SW480 (cell line): ENCODE data around the gene SEC14L5.

ENCODE experiments used
- DNase-seq: peaks from one replicate; pipeline ENCODE4 v3.0.0-alpha.2; 2016; ENCODE audit warnings: low spot score

Gene SEC14L5

GRCh38 chr16:4984174-4984990 lies 26.3 kb downstream of the SEC14L5 start:
- no peak for DNase-seq

- no peak for DNase-seq
Observed at GRCh38 chr16:4987250-4987579, 29.1 kb downstream of the SEC14L5 start.

GRCh38 chr16:4987580-4988374 lies 29.6 kb downstream of the SEC14L5 start:
- no peak for DNase-seq

- DNase-seq = no peak
Observed at GRCh38 chr16:4988647-4989046, 30.5 kb downstream of the SEC14L5 start.

GRCh38 chr16:4989391-4990006 lies 31.4 kb downstream of the SEC14L5 start:
- no peak for DNase-seq

GRCh38 chr16:4990415-4990814 lies 32.3 kb downstream of the SEC14L5 start:
- no peak for DNase-seq

GRCh38 chr16:4991754-4992153 lies 33.6 kb downstream of the SEC14L5 start:
- DNase-seq = no peak

GRCh38 chr16:4994719-4995434 lies 36.7 kb downstream of the SEC14L5 start:
- no peak for DNase-seq

GRCh38 chr16:5000573-5001001 lies 42.5 kb downstream of the SEC14L5 start:
- no peak for DNase-seq

GRCh38 chr16:5001571-5001970 lies 43.4 kb downstream of the SEC14L5 start:
- DNase-seq = no peak

GRCh38 chr16:5001986-5002385 lies 43.9 kb downstream of the SEC14L5 start:
- DNase-seq = no peak

- DNase-seq = no peak
Observed at GRCh38 chr16:5002699-5003143, 44.6 kb downstream of the SEC14L5 start.

GRCh38 chr16:5003211-5003610 lies 45.1 kb downstream of the SEC14L5 start:
- no peak for DNase-seq

GRCh38 chr16:5003828-5004227 lies 45.7 kb downstream of the SEC14L5 start:
- no peak for DNase-seq

- no peak for DNase-seq
Observed at GRCh38 chr16:5004311-5004710, 46.2 kb downstream of the SEC14L5 start.

GRCh38 chr16:5005916-5006315 lies 47.8 kb downstream of the SEC14L5 start:
- no peak for DNase-seq

GRCh38 chr16:5006348-5007193 lies 48.4 kb downstream of the SEC14L5 start:
- DNase-seq = no peak

GRCh38 chr16:5007256-5007655 lies 49.1 kb downstream of the SEC14L5 start:
- no peak for DNase-seq

- no peak for DNase-seq
Observed at GRCh38 chr16:5008311-5008731, 50.2 kb downstream of the SEC14L5 start.

- DNase-seq = no peak
Observed at GRCh38 chr16:5010576-5011329, 52.6 kb downstream of the SEC14L5 start.
